ENCODE results near the gene NEK1.

NEK1 gene

DNA sequence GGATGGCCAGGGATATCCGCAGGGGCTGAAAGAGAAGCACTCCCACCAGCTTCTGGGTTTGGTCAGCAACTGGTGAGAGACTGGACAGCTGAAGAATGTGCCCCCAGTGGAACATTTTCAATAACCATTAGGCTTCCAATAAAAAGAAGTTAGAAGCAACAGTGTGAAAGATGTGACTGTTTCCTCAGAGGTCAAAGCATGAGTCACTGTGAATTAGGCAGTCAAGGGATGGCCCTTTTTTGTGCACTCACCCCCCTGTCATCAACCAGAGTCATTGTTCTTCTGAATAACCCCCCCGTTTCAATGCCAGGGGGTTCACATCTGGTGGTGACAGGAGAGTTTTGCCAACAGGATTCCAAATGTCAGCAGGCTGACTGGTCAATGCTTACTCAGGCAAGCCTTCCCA lies 267.1 kb downstream of the NEK1 start:
- peak; percentile 69 for DNase-seq (ENCODE audit: low read depth, low spot score)
- TF ChIP-seq CTCF (IDR thresholded peaks at IDR 0.05; ENCODE audit: low read depth, low read length) = no peak
- in situ Hi-C loops (cut with HindIII; ENCODE audit: low sequenced_read_pairs) = no loop called here
- H3K4me3 ChIP-seq (ENCODE audit: low read depth, low read length) = no peak overlapping the region

Data from astrocyte of the spinal cord (primary cell).